Non-pigmented ciliary epithelial cell (primary cell): Measurements from ENCODE around the gene RNH1.

Source experiments
- DNase-seq: peaks from one replicate; pipeline ENCODE4 v3.0.0-alpha.2; 2010; ENCODE audit warnings: low read depth

Gene RNH1

GRCh38 chr11:537622-538430 is 30.8 kb upstream of the RNH1 start:
- DNase-seq, result no peak

GRCh38 chr11:536841-537621 is 30.0 kb upstream of the RNH1 start, which contains the start of gene LRRC56:
Gene LRRC56, plus strand, starts transcription at chr11:537527. Its CDS starts 3,158 bp downstream, at chr11:540685.
- peak; percentile 13 for DNase-seq

GRCh38 chr11:535519-536454 is 28.7 kb upstream of the RNH1 start, which contains the start of gene HRAS:
Gene HRAS, minus strand, starts transcription at chr11:535576.
- DNase-seq, result peak; percentile 60

- no peak for DNase-seq
Observed at GRCh38 chr11:535210-535518, 28.1 kb upstream of the RNH1 start.

- DNase-seq, result no peak
Observed at GRCh38 chr11:534396-535209, 27.6 kb upstream of the RNH1 start.

GRCh38 chr11:533586-534395 is 26.7 kb upstream of the RNH1 start:
- no peak for DNase-seq

- no peak for DNase-seq
Observed at GRCh38 chr11:532986-533585, 26.0 kb upstream of the RNH1 start.

- DNase-seq, result no peak
Observed at GRCh38 chr11:532527-532985, 25.5 kb upstream of the RNH1 start.

- no peak for DNase-seq
Observed at GRCh38 chr11:531919-532526, 25.0 kb upstream of the RNH1 start.

- no peak for DNase-seq
Observed at GRCh38 chr11:530960-531831, 24.2 kb upstream of the RNH1 start.

- DNase-seq, result no peak
Observed at GRCh38 chr11:529728-530411, 22.8 kb upstream of the RNH1 start.

GRCh38 chr11:528815-529727 is 22.0 kb upstream of the RNH1 start:
- no peak for DNase-seq

GRCh38 chr11:528166-528814 is 21.2 kb upstream of the RNH1 start:
- no peak for DNase-seq

GRCh38 chr11:526192-526591 is 19.1 kb upstream of the RNH1 start:
- DNase-seq, result no peak

GRCh38 chr11:521177-521688 is 14.2 kb upstream of the RNH1 start:
- DNase-seq, result no peak
